IMR-90 (cell line): ENCODE results near the gene HOXB2. TPM values are rescaled to one million over a fixed set of nuclear protein-coding genes. Genes with fewer than 3 reads are reported as not detected.

Experiments
- ATAC-seq: fragments of 200-7000 bp; cut with Tn5 transposase; 2 replicates; pipeline ENCODE4 v1.9.1; 2020; ENCODE audit warnings: low read depth, mild to moderate bottlenecking, moderate library complexity
- BruUV-seq: library from RNA; stranded (reverse); fragments of 400-500 nt; replicated peaks from 2 replicates; lab custom pipeline; 2021; lab: Mats Ljungman, UMichigan
- CTCF ChIA-PET: fragments of 300-600 bp; formaldehyde crosslinking; extraction: SDS; loops from one replicate; lab custom pipeline; 2021; ENCODE audit warnings: antibody characterized with exemption; lab: Yijun Ruan, JAX
- POLR2A ChIA-PET: fragments of 300-600 bp; sonication (Branson Sonifier 250); formaldehyde crosslinking; loops from one replicate; lab custom pipeline; 2022; ENCODE audit warnings: antibody characterized with exemption; ENCODE audit not compliant: unreplicated experiment; lab: Charles Lee
- DNase-seq: peaks from one replicate; pipeline ENCODE4 v3.0.0; 2013
- H2AFZ ChIP-seq: replicated peaks from 2 replicates; pipeline ENCODE3; 2013; ENCODE audit warnings: low read length, mild to moderate bottlenecking; ENCODE audit not compliant: poor library complexity
- H2AK5ac ChIP-seq: 2 replicates; pipeline ENCODE4 v1.6.1; 2013; ENCODE audit warnings: low read depth, low read length, inconsistent platforms
- H2AK9ac ChIP-seq: replicated peaks from 2 replicates; pipeline ENCODE3; 2013; ENCODE audit warnings: mild to moderate bottlenecking, low read depth, low read length, moderate library complexity; ENCODE audit not compliant: poor library complexity
- H2BK120ac ChIP-seq: 2 replicates; pipeline ENCODE4 v1.6.1; 2013; ENCODE audit warnings: low read depth, low read length, inconsistent platforms
- H2BK15ac ChIP-seq: 3 replicates; pipeline ENCODE4 v1.6.1; 2013; ENCODE audit warnings: low read depth, low read length, inconsistent platforms
- H2BK20ac ChIP-seq: 2 replicates; pipeline ENCODE4 v1.6.1; 2013; ENCODE audit warnings: low read depth, mild to moderate bottlenecking, inconsistent platforms, low read length, moderate library complexity
- H2BK5ac ChIP-seq: 2 replicates; pipeline ENCODE4 v1.6.1; 2013; ENCODE audit warnings: mild to moderate bottlenecking, low read depth, low read length, inconsistent platforms; ENCODE audit not compliant: poor library complexity, severe bottlenecking
- H3K14ac ChIP-seq: replicated peaks from 2 replicates; pipeline ENCODE4 v1.6.1; 2013; ENCODE audit warnings: low read depth, low read length, inconsistent platforms
- H3K18ac ChIP-seq: 2 replicates; pipeline ENCODE4 v1.6.1; 2013; ENCODE audit warnings: low read depth, low read length, control low read depth
- H3K23ac ChIP-seq: 2 replicates; pipeline ENCODE4 v1.6.1; 2013; ENCODE audit warnings: low read depth, low read length, inconsistent platforms
- H3K27ac ChIP-seq: 2 replicates; pipeline ENCODE4 v1.5.1; 2013; ENCODE audit warnings: mild to moderate bottlenecking, control low read depth, low read length; ENCODE audit not compliant: insufficient read depth
- H3K27me3 ChIP-seq: 2 replicates; pipeline ENCODE4 v1.6.1; 2013; ENCODE audit warnings: low read length; ENCODE audit not compliant: control insufficient read depth, insufficient read depth
- H3K36me3 ChIP-seq: 2 replicates; pipeline ENCODE4 v1.6.1; 2013; ENCODE audit warnings: low read length, mixed read lengths; ENCODE audit not compliant: control insufficient read depth, insufficient read depth
- H3K4ac ChIP-seq: 2 replicates; pipeline ENCODE4 v1.6.1; 2013; ENCODE audit warnings: low read depth, low read length, inconsistent platforms
- H3K4me1 ChIP-seq: 2 replicates; pipeline ENCODE4 v1.6.1; 2013; ENCODE audit warnings: low read length, mixed read lengths; ENCODE audit not compliant: control insufficient read depth, insufficient read depth
- H3K4me2 ChIP-seq: 2 replicates; pipeline ENCODE4 v1.6.1; 2013; ENCODE audit warnings: low read depth, mild to moderate bottlenecking, control low read depth, low read length, moderate library complexity
- H3K4me3 ChIP-seq: 2 replicates; pipeline ENCODE4 v1.5.1; 2013; ENCODE audit warnings: low read depth, mild to moderate bottlenecking, control low read depth, low read length, moderate library complexity; ENCODE audit not compliant: insufficient read depth
- H3K56ac ChIP-seq: 2 replicates; pipeline ENCODE4 v1.6.1; 2013; ENCODE audit warnings: low read length, inconsistent platforms; ENCODE audit not compliant: insufficient read depth; ENCODE audit errors: extremely low read depth
- H3K79me1 ChIP-seq, 2 experiments: 2 replicates each; pipeline ENCODE4 v1.6.1; 2013; ENCODE audit warnings: low read length in 2 of 2, inconsistent platforms in 1 of 2, low read depth in 1 of 2
- H3K9ac ChIP-seq: 2 replicates; pipeline ENCODE4 v1.6.1; 2013; ENCODE audit warnings: low read depth, low read length, control low read depth
- H3K9me1 ChIP-seq: 2 replicates; pipeline ENCODE4 v1.6.1; 2013; ENCODE audit warnings: low read length, inconsistent platforms; ENCODE audit not compliant: insufficient read depth
- H3K9me3 ChIP-seq: 2 replicates; pipeline ENCODE4 v1.6.1; 2013; ENCODE audit warnings: low read length; ENCODE audit not compliant: control insufficient read depth, insufficient read depth
- H4K20me1 ChIP-seq: 2 replicates; pipeline ENCODE4 v1.6.1; 2013; ENCODE audit warnings: low read length, inconsistent platforms; ENCODE audit not compliant: insufficient read depth
- H4K5ac ChIP-seq: 2 replicates; pipeline ENCODE4 v1.6.1; 2013; ENCODE audit warnings: mild to moderate bottlenecking, low read depth, low read length, control low read depth
- H4K8ac ChIP-seq, 2 experiments: 2 replicates each; pipeline ENCODE4 v1.6.1; 2013; ENCODE audit warnings: low read depth in 2 of 2, low read length in 2 of 2, control low read depth in 1 of 2, inconsistent platforms in 1 of 2
- H4K91ac ChIP-seq: 2 replicates; pipeline ENCODE4 v1.6.1; 2013; ENCODE audit warnings: low read depth, low read length, inconsistent platforms; ENCODE audit not compliant: insufficient read depth
- MAFK ChIP-seq: IDR thresholded peaks from 2 replicates; pipeline ENCODE4 v1.6.1; 2012; ENCODE audit warnings: low read depth, low read length, improper control_type of control experiment
- MAZ ChIP-seq: IDR thresholded peaks from 2 replicates; pipeline ENCODE4 v1.6.1; 2012; ENCODE audit warnings: low read depth, mild to moderate bottlenecking, low read length, improper control_type of control experiment, moderate library complexity, borderline replicate concordance
- MXI1 ChIP-seq: IDR thresholded peaks from 2 replicates; pipeline ENCODE4 v1.6.1; 2012; ENCODE audit warnings: low read depth, mild to moderate bottlenecking, low read length, moderate library complexity, borderline replicate concordance
- NFE2L2 ChIP-seq: fragments of 150-350 bp; IDR thresholded peaks from 2 replicates; pipeline ENCODE4 v1.6.1; 2016; ENCODE audit warnings: low read depth, mild to moderate bottlenecking, low read length
- POLR2A ChIP-seq: IDR thresholded peaks from 2 replicates; pipeline ENCODE4 v1.6.1; 2012; ENCODE audit warnings: mild to moderate bottlenecking, low read depth, low read length
- RAD21 ChIP-seq: IDR thresholded peaks from 2 replicates; pipeline ENCODE4 v1.6.1; 2012; ENCODE audit warnings: low read length, improper control_type of control experiment
- USF2 ChIP-seq: fragments of 150-350 bp; IDR thresholded peaks from 2 replicates; pipeline ENCODE4 v1.6.1; 2017; ENCODE audit warnings: mild to moderate bottlenecking, antibody characterized with exemption, low read length, low read depth
- WGBS, 2 experiments: methylation state at CpG; one replicate each; pipeline versions ENCODE4 v1.1.5 to v1.1.7; 2013; ENCODE audit warnings: missing lambda C conversion rate in 2 of 2; ENCODE audit not compliant: insufficient read length in 1 of 2; ENCODE audit errors: extremely low coverage in 2 of 2; 5-methylcytosine and 5-hydroxymethylcytosine counted together
- dilution Hi-C: fragments of 300-500 bp; cut with HindIII; formaldehyde crosslinking; loops from one replicate; pipeline ENCODE4 v1.14.3; 2018; ENCODE audit warnings: low sequenced_read_pairs; ENCODE audit not compliant: unreplicated experiment
- in situ Hi-C: fragments of 300-500 bp; cut with MboI; formaldehyde crosslinking; loops from 3 replicates; pipeline ENCODE4 v1.14.3; 2019; ENCODE audit warnings: low sequenced_read_pairs, inconsistent platforms, mixed read lengths
- intact Hi-C: fragments of 100-400 bp; cut with micrococcal nuclease; formaldehyde crosslinking; loops from 2 replicates; pipeline ENCODE4 v1.10.0; 2022
- polyA plus RNA-seq, 3 experiments: library from polyadenylated mRNA; depleted of rRNA; stranded (reverse); fragments of >200 nt; gene quantifications; 2 replicates each; pipeline ENCODE4 v1.2.3, GENCODE V29; 2012; ENCODE audit warnings: low replicate concordance in 1 of 3
- total RNA-seq: library from RNA; depleted of rRNA; stranded (reverse); fragments of >200 nt; gene quantifications from 2 replicates; pipeline ENCODE4 v1.2.3, GENCODE V29; 2012

HOXB2 gene
- total and polyA plus RNA-seq, 2 of the 4 experiments (the other 2 are of a cell fraction), result 2.7 to 29.9 TPM

GRCh38 chr17:48527547-48527932 is 17.4 kb downstream of the HOXB2 start:
- Histone ChIP-seq H2BK5ac (no peak overlapping the region), H3K4me2 (no peak overlapping the region), H4K20me1 (no peaks in the 10 kb centered on the region), H2BK15ac (no peak overlapping the region), H3K18ac (no peak overlapping the region), H4K5ac (no peak overlapping the region), H2BK20ac (no peak overlapping the region), H3K27ac (no peak overlapping the region), H3K27me3 (peaks cover 17% of the 10 kb centered on the region), H3K4me1 (peaks cover 7% of the 10 kb centered on the region), H3K9me3 (no peaks in the 10 kb centered on the region), H3K56ac (no peak overlapping the region), H3K14ac (no peak overlapping the region), H3K4ac (no peak overlapping the region), H4K91ac (no peak overlapping the region), H2AK9ac (no peak overlapping the region), H4K8ac (no peak overlapping the region), H3K36me3 (no peaks in the 10 kb centered on the region), H3K23ac (no peak overlapping the region), H3K9me1 (no peaks in the 10 kb centered on the region), H3K9ac (no peak overlapping the region), H3K79me1 (no peaks in the 10 kb centered on the region), H3K4me3 (no peak overlapping the region), H2AFZ (no peak overlapping the region), H2AK5ac (0 out of 2 replicates have a peak overlapping the region, but pooled peaks have one; percentile 37), H2BK120ac (no peak overlapping the region)
- BruUV-seq, result no TSS peak
- CTCF ChIA-PET, result interaction anchor here (0.6 kb wide), 1 partner anchor 170 kb away, joined by 4 read pairs; no protein-coding TSS in a partner anchor
- TF ChIP-seq MXI1 (no peak), NFE2L2 (no peak), MAZ (no peak), RAD21 (no peak), POLR2A (no peak), MAFK (no peak), USF2 (no peak)
- dilution Hi-C loops (no loop called here), intact Hi-C loops (no loop called here), in situ Hi-C loops (no loop called here)
- POLR2A ChIA-PET, result no interaction called here
- DNase-seq, result no peak
- no CpG with 5 or more reads among the region's 14 CpGs for WGBS, 2 experiments
- no peak for ATAC-seq
